Muscle of leg (tissue), 11 donors: ENCODE results near the gene LAX1. TPM values are rescaled to one million over a fixed set of nuclear protein-coding genes. Genes with fewer than 3 reads are reported as not detected.

ENCODE experiments used
- DNase-seq: peaks from one replicate; pipeline ENCODE4 v3.0.0; 2013
- H3K27ac ChIP-seq: one replicate; pipeline ENCODE4 v1.5.1; 2013; ENCODE audit warnings: mild to moderate bottlenecking, low read length, control low read depth
- H3K27me3 ChIP-seq: one replicate; pipeline ENCODE4 v1.6.1; 2013; ENCODE audit warnings: low read length; ENCODE audit not compliant: control insufficient read depth, insufficient read depth
- H3K36me3 ChIP-seq: one replicate; pipeline ENCODE4 v1.6.1; 2013; ENCODE audit warnings: low read length; ENCODE audit not compliant: control insufficient read depth, insufficient read depth
- H3K4me1 ChIP-seq: one replicate; pipeline ENCODE4 v1.6.1; 2013; ENCODE audit warnings: low read length; ENCODE audit not compliant: control insufficient read depth, insufficient read depth
- H3K4me3 ChIP-seq: one replicate; pipeline ENCODE4 v1.5.1; 2013; ENCODE audit warnings: low read length, control low read depth
- H3K9me3 ChIP-seq: replicated peaks from 2 replicates; pipeline ENCODE4 v1.6.1; 2013; ENCODE audit warnings: low read depth, low read length; ENCODE audit not compliant: control insufficient read depth
- WGBS: methylation state at CpG from one replicate; pipeline ENCODE4 v1.1.5; 2013; ENCODE audit warnings: missing lambda C conversion rate; ENCODE audit not compliant: insufficient coverage; 5-methylcytosine and 5-hydroxymethylcytosine counted together
- polyA plus RNA-seq, 8 donors: library from polyadenylated mRNA; unstranded; fragments of 120-200 nt; gene quantifications; one replicate each; pipeline versions ENCODE4 v1.2.1 to v1.2.3, GENCODE V29; 2013; ENCODE audit warnings: inconsistent platforms in 1 of 8, low replicate concordance in 1 of 8; ENCODE audit not compliant: insufficient read length in 8 of 8, insufficient read depth in 1 of 8
- total RNA-seq: library from RNA; stranded (reverse); fragments of 120-200 nt; gene quantifications from one replicate; pipeline ENCODE4 v1.2.4, GENCODE V29; 2013

Gene LAX1
- total and polyA plus RNA-seq, 9 donors, result 0.07 to 0.29 (median 0.12) TPM

- Histone ChIP-seq H3K9me3 (no peaks in the 10 kb centered on the region), H3K4me3 (no peak overlapping the region), H3K27me3 (no peaks in the 10 kb centered on the region), H3K27ac (no peak overlapping the region), H3K4me1 (no peaks in the 10 kb centered on the region), H3K36me3 (peaks cover 30% of the 10 kb centered on the region)
- no peak for DNase-seq
- 100% methylated on average over 1 of the region's 2 CpGs for WGBS
Observed at GRCh38 chr1:203807196-203807595, 42.2 kb downstream of the LAX1 start.

- no peak overlapping the region for H3K4me3 ChIP-seq
- WGBS, result no CpG with 5 or more reads among the region's 2 CpGs
- no peaks in the 10 kb centered on the region for H3K27me3 ChIP-seq
Observed at GRCh38 chr1:203813581-203814341, 48.8 kb downstream of the LAX1 start.

GRCh38 chr1:203818399-203818798 is 53.4 kb downstream of the LAX1 start:
- no peaks in the 10 kb centered on the region for H3K4me1 ChIP-seq
- peaks cover 55% of the 10 kb centered on the region for H3K36me3 ChIP-seq
- no peak for DNase-seq
- H3K27ac ChIP-seq, result no peak overlapping the region
- WGBS, result 88% methylated on average over 3 of the region's 6 CpGs
- H3K9me3 ChIP-seq, result no peaks in the 10 kb centered on the region
- H3K4me3 ChIP-seq, result no peak overlapping the region
- no peaks in the 10 kb centered on the region for H3K27me3 ChIP-seq

More at GRCh38 chr1:203813581-203814341, 48.8 kb downstream of the LAX1 start:
- DNase-seq, result no peak
- peaks cover 29% of the 10 kb centered on the region for H3K36me3 ChIP-seq
- H3K4me1 ChIP-seq, result no peaks in the 10 kb centered on the region
- H3K9me3 ChIP-seq, result no peaks in the 10 kb centered on the region
- no peak overlapping the region for H3K27ac ChIP-seq

DNA sequence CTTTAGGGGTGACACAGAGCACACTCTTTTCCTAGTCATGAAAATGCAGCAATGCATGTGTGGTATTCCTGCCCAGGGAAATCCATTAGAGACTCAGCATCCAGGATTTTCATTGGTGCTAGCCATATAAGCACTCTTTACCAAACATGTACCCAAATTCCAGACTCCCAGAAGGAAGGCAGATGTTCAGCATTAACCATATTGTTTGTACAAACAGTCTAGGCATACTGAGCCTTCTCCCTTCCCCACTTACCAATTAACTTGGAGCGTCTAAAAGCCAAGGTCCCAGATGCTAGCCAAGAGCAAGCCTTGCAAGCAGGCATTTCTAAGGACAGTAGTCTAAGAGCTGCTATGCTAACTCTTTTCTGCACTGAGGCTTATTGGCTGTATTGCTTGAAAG is 58.3 kb downstream of the LAX1 start:
- Histone ChIP-seq H3K27ac (no peak overlapping the region), H3K27me3 (no peaks in the 10 kb centered on the region), H3K36me3 (peaks cover 40% of the 10 kb centered on the region), H3K4me1 (no peaks in the 10 kb centered on the region), H3K4me3 (no peak overlapping the region), H3K9me3 (no peaks in the 10 kb centered on the region)
- no peak for DNase-seq
- WGBS, result no CpG with 5 or more reads among the region's 1 CpG

Other genes with a start within 250 kb of the LAX1 start
- gene ATP2B4, start 138.4 kb upstream of the LAX1 start, total RNA-seq, result 57.1 TPM
- gene ATP2B4, start 138.4 kb upstream of the LAX1 start, polyA plus RNA-seq, result 100 to 1,000 TPM in 1 of 8 donors, 10 to 100 TPM in 7; 70.6 to 104 (median 80.8) TPM
- gene ZBED6, start 30.4 kb downstream of the LAX1 start, total RNA-seq, result 23.9 TPM
- gene ZBED6, start 30.4 kb downstream of the LAX1 start, polyA plus RNA-seq, result 10 to 100 TPM in 4 of 8 donors, 1 to 10 TPM in 4; 7.0 to 14.1 (median 10.2) TPM
- 99.7 TPM for gene ZC3H11A, start 30.4 kb downstream of the LAX1 start, total RNA-seq
- 100 to 1,000 TPM in 1 of 8 donors, 10 to 100 TPM in 7; 78.2 to 101 (median 87.9) TPM for gene ZC3H11A, start 30.4 kb downstream of the LAX1 start, polyA plus RNA-seq
- gene SNRPE, start 96.4 kb downstream of the LAX1 start, total RNA-seq, result 137 TPM
- gene SNRPE, start 96.4 kb downstream of the LAX1 start, polyA plus RNA-seq, result 100 to 1,000 TPM; 157 to 234 (median 179) TPM